HCT116 (cell line): Measurements from ENCODE around the gene SFPQ. TPM values are rescaled to one million over a fixed set of nuclear protein-coding genes. Genes with fewer than 3 reads are reported as not detected.

Experiments used
- ATAC-seq: fragments of 200-7000 bp; cut with Tn5 transposase; 2 replicates; pipeline ENCODE4 v1.9.1; 2020; ENCODE audit warnings: mild to moderate bottlenecking, moderate library complexity
- BruUV-seq: library from RNA; stranded (reverse); fragments of 400-500 nt; replicated peaks from 2 replicates; lab custom pipeline; 2021; lab: Mats Ljungman, UMichigan
- CTCF ChIA-PET: fragments of 300-600 bp; sonication (Branson Sonifier 250); formaldehyde crosslinking; loops from one replicate; lab custom pipeline; 2021; ENCODE audit warnings: antibody characterized with exemption; lab: Charles Lee
- POLR2A ChIA-PET: fragments of 300-600, 350-600 bp; sonication (Branson Sonifier 250); formaldehyde crosslinking; loops from one replicate; lab custom pipeline; 2021; ENCODE audit warnings: antibody characterized with exemption; lab: Charles Lee
- RAD21 ChIA-PET, 2 experiments: fragments of 300-600 bp; sonication (Branson Sonifier 250); formaldehyde crosslinking; loops; one replicate each; lab custom pipeline; 2023; ENCODE audit warnings: low total read pairs in 2 of 2; ENCODE audit not compliant: uncharacterized antibody in 2 of 2, unreplicated experiment in 2 of 2, low non-redundant PET in 1 of 2; lab: Charles Lee
- DNase-seq: peaks from one replicate; pipeline ENCODE4 v3.0.0-alpha.2; 2010; ENCODE audit warnings: low read depth, low spot score
- H2AFZ ChIP-seq: fragments of 200-600 bp; shearing (Covaris generic), sonication (generic); 2 replicates; pipeline ENCODE4 v1.6.1; 2017; ENCODE audit warnings: low read depth, mixed run types, mixed read lengths, antibody characterized with exemption, low read length; ENCODE audit not compliant: poor library complexity, severe bottlenecking
- H3K27ac ChIP-seq: 2 replicates; pipeline ENCODE4 v1.5.1; 2012; ENCODE audit warnings: low read depth, low read length
- H3K27me3 ChIP-seq: fragments of 200-600 bp; sonication (generic); 2 replicates; pipeline ENCODE4 v1.6.1; 2016; ENCODE audit warnings: mixed run types, low read length, mixed read lengths; ENCODE audit not compliant: insufficient read depth
- H3K36me3 ChIP-seq, 2 experiments: fragments of 200-500 bp in 1 of 2; fragments of 200-600 bp in 1 of 2; sonication (Bioruptor generic) in 1 of 2; sonication (generic) in 1 of 2; 2 replicates each; pipeline versions ENCODE4 v1.5.1 to v1.6.1; 2014 to 2016; ENCODE audit warnings: low read length in 2 of 2, inconsistent platforms in 1 of 2, mixed read lengths in 1 of 2, mixed run types in 1 of 2; ENCODE audit not compliant: insufficient read depth in 2 of 2, control insufficient read depth in 1 of 2
- H3K4me1 ChIP-seq, 2 experiments: fragments of 200-600 bp in 1 of 2; sonication (generic) in 1 of 2; 2 replicates each; pipeline versions ENCODE4 v1.5.1 to v1.6.1; 2012 to 2017; ENCODE audit warnings: low read length in 2 of 2, inconsistent platforms in 1 of 2, mild to moderate bottlenecking in 1 of 2, mixed read lengths in 1 of 2, mixed run types in 1 of 2, moderate library complexity in 1 of 2; ENCODE audit not compliant: insufficient read depth in 2 of 2, control insufficient read depth in 1 of 2
- H3K4me2 ChIP-seq: fragments of 200-600 bp; sonication (generic); 2 replicates; pipeline ENCODE4 v1.6.1; 2017; ENCODE audit warnings: mixed run types, low read length, mixed read lengths
- H3K4me3 ChIP-seq, 2 experiments: fragments of 200-600 bp in 1 of 2; sonication (generic) in 1 of 2; replicated peaks in 1 of 2; 2 replicates each; pipeline ENCODE4 v1.5.1; 2011 to 2016; ENCODE audit warnings: low read length in 2 of 2, control low read depth in 1 of 2, low read depth in 1 of 2, mild to moderate bottlenecking in 1 of 2, mixed read lengths in 1 of 2, mixed run types in 1 of 2
- H3K79me2 ChIP-seq: fragments of 200-600 bp; sonication (generic); 2 replicates; pipeline ENCODE4 v1.6.1; 2017; ENCODE audit warnings: mild to moderate bottlenecking, mixed run types, low read length, moderate library complexity, mixed read lengths; ENCODE audit not compliant: insufficient read depth
- H3K9ac ChIP-seq: fragments of 200-600 bp; sonication (generic); 2 replicates; pipeline ENCODE4 v1.6.1; 2016; ENCODE audit warnings: low read length, mixed read lengths
- H3K9me2 ChIP-seq: fragments of 200-600 bp; sonication (generic), shearing (Covaris generic); 2 replicates; pipeline ENCODE4 v1.6.1; 2017; ENCODE audit warnings: mixed run types, mild to moderate bottlenecking, moderate library complexity; ENCODE audit not compliant: insufficient read depth
- H3K9me3 ChIP-seq, 2 experiments: fragments of 200-500 bp in 1 of 2; fragments of 200-600 bp in 1 of 2; sonication (Bioruptor generic) in 1 of 2; sonication (generic) in 1 of 2; 2 replicates each; pipeline ENCODE4 v1.6.1; 2014 to 2017; ENCODE audit warnings: low read length in 2 of 2, mixed read lengths in 2 of 2, inconsistent platforms in 1 of 2, low read depth in 1 of 2, mild to moderate bottlenecking in 1 of 2, mixed run types in 1 of 2, moderate library complexity in 1 of 2; ENCODE audit not compliant: control insufficient read depth in 1 of 2, insufficient read depth in 1 of 2
- H4K20me1 ChIP-seq: fragments of 200-600 bp; sonication (generic), shearing (Covaris generic); 2 replicates; pipeline ENCODE4 v1.6.1; 2017; ENCODE audit warnings: mixed run types, mild to moderate bottlenecking, moderate library complexity; ENCODE audit not compliant: insufficient read depth
- CBX3 ChIP-seq: IDR thresholded peaks from 2 replicates; pipeline ENCODE4 v1.6.1; 2012; ENCODE audit warnings: low read depth
- CEBPB ChIP-seq: IDR thresholded peaks from 2 replicates; pipeline ENCODE4 v1.6.1; 2012; ENCODE audit warnings: low read depth
- EGR1 ChIP-seq: IDR thresholded peaks from 2 replicates; pipeline ENCODE4 v1.6.1; 2012; ENCODE audit warnings: low read depth
- EZH2phosphoT487 ChIP-seq: fragments of 200-600 bp; IDR thresholded peaks from 2 replicates; pipeline ENCODE4 v1.6.1; 2018; ENCODE audit warnings: antibody characterized with exemption, borderline replicate concordance
- FOSL1 ChIP-seq: IDR thresholded peaks from 2 replicates; pipeline ENCODE4 v1.6.1; 2012; ENCODE audit warnings: low read depth
- JUND ChIP-seq: IDR thresholded peaks from 2 replicates; pipeline ENCODE4 v1.6.1; 2012
- POLR2A ChIP-seq: IDR thresholded peaks from 2 replicates; pipeline ENCODE4 v1.7.0; 2011; ENCODE audit warnings: borderline replicate concordance; ENCODE audit not compliant: insufficient read depth, insufficient read length; ENCODE audit errors: extremely low read depth
- POLR2AphosphoS5 ChIP-seq: IDR thresholded peaks from 2 replicates; pipeline ENCODE4 v1.6.1; 2011; ENCODE audit warnings: mild to moderate bottlenecking, low read depth, low read length, moderate library complexity
- RAD21 ChIP-seq: IDR thresholded peaks from 2 replicates; pipeline ENCODE4 v1.6.1; 2012; ENCODE audit warnings: low read depth, mild to moderate bottlenecking
- SIN3A ChIP-seq: IDR thresholded peaks from 2 replicates; pipeline ENCODE4 v1.6.1; 2012; ENCODE audit warnings: low read depth
- SP1 ChIP-seq: IDR thresholded peaks from 2 replicates; pipeline ENCODE4 v1.6.1; 2012; ENCODE audit warnings: low read depth
- SRF ChIP-seq: IDR thresholded peaks from 2 replicates; pipeline ENCODE4 v1.6.1; 2012; ENCODE audit warnings: low read depth
- TCF7L2 ChIP-seq: IDR thresholded peaks from 2 replicates; pipeline ENCODE4 v1.7.0; 2011; ENCODE audit warnings: borderline replicate concordance, inconsistent platforms; ENCODE audit not compliant: insufficient read depth, insufficient read length; ENCODE audit errors: extremely low read depth
- ZFX ChIP-seq: fragments of 450-650 bp; IDR thresholded peaks from 2 replicates; pipeline ENCODE4 v1.6.1; 2017
- ZNF274 ChIP-seq: fragments of 200-500 bp; sonication (Bioruptor generic); IDR thresholded peaks from 2 replicates; pipeline ENCODE4 v1.6.1; 2014; ENCODE audit warnings: mild to moderate bottlenecking, low read depth, low read length, inconsistent platforms
- intact Hi-C: fragments of 100-400 bp; cut with micrococcal nuclease; formaldehyde crosslinking; loops from 2 replicates; pipeline ENCODE4 v1.10.0; 2022
- total RNA-seq: library from RNA; stranded (reverse); gene quantifications from one replicate; pipeline ENCODE4 v1.2.1, GENCODE V29; 2021; ENCODE audit not compliant: unreplicated experiment
- TF ChIP-seq, protein P1 (sequence below): IDR thresholded peaks from 2 replicates; pipeline ENCODE4 v1.6.1; 2012; ENCODE audit warnings: low read depth
- TF ChIP-seq, protein P2 (sequence below): IDR thresholded peaks from 2 replicates; pipeline ENCODE4 v1.6.1; 2012
- TF ChIP-seq, protein P3 (sequence below): IDR thresholded peaks from 2 replicates; pipeline ENCODE4 v1.6.1; 2011; ENCODE audit warnings: mild to moderate bottlenecking, low read length, moderate library complexity; ENCODE audit not compliant: insufficient replicate concordance; ENCODE audit errors: extremely low read depth
- TF ChIP-seq, protein P4 (sequence below), 3 experiments: fragments of 200-600 bp in 1 of 3; sonication (generic) in 1 of 3; IDR thresholded peaks in 2 of 3; conservative IDR thresholded peaks in 1 of 3; 2 replicates each; pipeline ENCODE4 v1.5.1; 2012 to 2017; ENCODE audit warnings: low read depth in 2 of 3, low read length in 2 of 3, antibody characterized with exemption in 1 of 3, borderline replicate concordance in 1 of 3, control low read depth in 1 of 3, mild to moderate bottlenecking in 1 of 3, mixed read lengths in 1 of 3, mixed run types in 1 of 3, moderate library complexity in 1 of 3; ENCODE audit not compliant: insufficient read depth in 1 of 3

SFPQ gene
- total RNA-seq, 1 experiment from 2014 or later: 327 TPM

DNA sequence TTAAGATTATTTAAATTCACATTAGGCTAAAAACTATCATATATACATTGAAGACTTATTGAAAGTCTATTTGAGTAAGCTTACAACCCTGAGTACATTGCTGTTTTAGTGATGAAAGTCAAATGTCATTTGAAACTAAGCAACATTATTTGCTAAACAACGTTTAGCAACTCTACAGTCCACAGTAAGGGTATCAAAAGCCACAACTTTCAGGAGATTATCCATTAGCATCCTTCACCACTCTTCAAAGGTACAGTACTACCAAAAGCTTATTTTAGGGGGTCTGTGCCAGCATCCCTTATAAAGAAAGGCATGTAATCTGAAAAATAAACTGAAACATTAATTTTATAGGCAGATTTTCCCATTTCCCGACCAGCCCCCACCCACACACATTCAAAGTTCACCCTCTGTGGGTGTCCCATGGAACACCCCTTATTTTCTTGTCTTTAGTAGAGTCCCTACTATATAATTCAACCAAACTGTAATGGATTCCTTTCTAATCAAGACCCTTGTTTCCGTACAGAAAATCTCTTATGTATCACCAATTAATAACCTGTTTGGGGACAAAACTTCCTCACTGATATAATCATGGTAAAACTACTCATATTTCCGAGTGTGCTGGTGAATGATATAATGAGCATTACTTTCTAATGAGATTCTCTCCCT is 11.0 kb downstream of the SFPQ start:
- Histone ChIP-seq H3K9me2 (no peaks in the 10 kb centered on the region), H3K4me1 (no peaks in the 10 kb centered on the region), H3K4me2 (no peak overlapping the region), H3K36me3 (peaks cover 90 to 100% of the 10 kb centered on the region in 2 experiments), H3K9ac (no peak overlapping the region), H3K27me3 (no peaks in the 10 kb centered on the region), H3K9me3 (no peaks in the 10 kb centered on the region), H3K4me3 (no peak overlapping the region), H2AFZ (no peak overlapping the region), H3K79me2 (peaks cover 99% of the 10 kb centered on the region)
- ATAC-seq: no peak
- DNase-seq: no peak
- RAD21 ChIA-PET: no interaction called here
- CTCF ChIA-PET: no interaction called here
- BruUV-seq: no TSS peak
- intact Hi-C loops: no loop called here
- TF ChIP-seq RAD21: no peak
- TF ChIP-seq ZNF274: no peak
- no peak for TF ChIP-seq ZFX
- TF ChIP-seq JUND: no peak
- TF ChIP-seq SP1: no peak
- TF ChIP-seq, protein P1, sequence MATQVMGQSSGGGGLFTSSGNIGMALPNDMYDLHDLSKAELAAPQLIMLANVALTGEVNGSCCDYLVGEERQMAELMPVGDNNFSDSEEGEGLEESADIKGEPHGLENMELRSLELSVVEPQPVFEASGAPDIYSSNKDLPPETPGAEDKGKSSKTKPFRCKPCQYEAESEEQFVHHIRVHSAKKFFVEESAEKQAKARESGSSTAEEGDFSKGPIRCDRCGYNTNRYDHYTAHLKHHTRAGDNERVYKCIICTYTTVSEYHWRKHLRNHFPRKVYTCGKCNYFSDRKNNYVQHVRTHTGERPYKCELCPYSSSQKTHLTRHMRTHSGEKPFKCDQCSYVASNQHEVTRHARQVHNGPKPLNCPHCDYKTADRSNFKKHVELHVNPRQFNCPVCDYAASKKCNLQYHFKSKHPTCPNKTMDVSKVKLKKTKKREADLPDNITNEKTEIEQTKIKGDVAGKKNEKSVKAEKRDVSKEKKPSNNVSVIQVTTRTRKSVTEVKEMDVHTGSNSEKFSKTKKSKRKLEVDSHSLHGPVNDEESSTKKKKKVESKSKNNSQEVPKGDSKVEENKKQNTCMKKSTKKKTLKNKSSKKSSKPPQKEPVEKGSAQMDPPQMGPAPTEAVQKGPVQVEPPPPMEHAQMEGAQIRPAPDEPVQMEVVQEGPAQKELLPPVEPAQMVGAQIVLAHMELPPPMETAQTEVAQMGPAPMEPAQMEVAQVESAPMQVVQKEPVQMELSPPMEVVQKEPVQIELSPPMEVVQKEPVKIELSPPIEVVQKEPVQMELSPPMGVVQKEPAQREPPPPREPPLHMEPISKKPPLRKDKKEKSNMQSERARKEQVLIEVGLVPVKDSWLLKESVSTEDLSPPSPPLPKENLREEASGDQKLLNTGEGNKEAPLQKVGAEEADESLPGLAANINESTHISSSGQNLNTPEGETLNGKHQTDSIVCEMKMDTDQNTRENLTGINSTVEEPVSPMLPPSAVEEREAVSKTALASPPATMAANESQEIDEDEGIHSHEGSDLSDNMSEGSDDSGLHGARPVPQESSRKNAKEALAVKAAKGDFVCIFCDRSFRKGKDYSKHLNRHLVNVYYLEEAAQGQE: no peak
- no peak for TF ChIP-seq TCF7L2
- TF ChIP-seq, protein P2, sequence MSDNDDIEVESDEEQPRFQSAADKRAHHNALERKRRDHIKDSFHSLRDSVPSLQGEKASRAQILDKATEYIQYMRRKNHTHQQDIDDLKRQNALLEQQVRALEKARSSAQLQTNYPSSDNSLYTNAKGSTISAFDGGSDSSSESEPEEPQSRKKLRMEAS: no peak
- no peak for TF ChIP-seq POLR2AphosphoS5
- no peak for TF ChIP-seq POLR2A
- TF ChIP-seq EGR1: no peak
- no peak for TF ChIP-seq CBX3
- no peak for TF ChIP-seq EZH2phosphoT487
- no peak for TF ChIP-seq SIN3A
- no peak for TF ChIP-seq SRF
- no peak for TF ChIP-seq CEBPB
- no peak for TF ChIP-seq FOSL1
- TF ChIP-seq, protein P3, sequence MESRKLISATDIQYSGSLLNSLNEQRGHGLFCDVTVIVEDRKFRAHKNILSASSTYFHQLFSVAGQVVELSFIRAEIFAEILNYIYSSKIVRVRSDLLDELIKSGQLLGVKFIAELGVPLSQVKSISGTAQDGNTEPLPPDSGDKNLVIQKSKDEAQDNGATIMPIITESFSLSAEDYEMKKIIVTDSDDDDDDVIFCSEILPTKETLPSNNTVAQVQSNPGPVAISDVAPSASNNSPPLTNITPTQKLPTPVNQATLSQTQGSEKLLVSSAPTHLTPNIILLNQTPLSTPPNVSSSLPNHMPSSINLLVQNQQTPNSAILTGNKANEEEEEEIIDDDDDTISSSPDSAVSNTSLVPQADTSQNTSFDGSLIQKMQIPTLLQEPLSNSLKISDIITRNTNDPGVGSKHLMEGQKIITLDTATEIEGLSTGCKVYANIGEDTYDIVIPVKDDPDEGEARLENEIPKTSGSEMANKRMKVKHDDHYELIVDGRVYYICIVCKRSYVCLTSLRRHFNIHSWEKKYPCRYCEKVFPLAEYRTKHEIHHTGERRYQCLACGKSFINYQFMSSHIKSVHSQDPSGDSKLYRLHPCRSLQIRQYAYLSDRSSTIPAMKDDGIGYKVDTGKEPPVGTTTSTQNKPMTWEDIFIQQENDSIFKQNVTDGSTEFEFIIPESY: no peak
- TF ChIP-seq, protein P4, sequence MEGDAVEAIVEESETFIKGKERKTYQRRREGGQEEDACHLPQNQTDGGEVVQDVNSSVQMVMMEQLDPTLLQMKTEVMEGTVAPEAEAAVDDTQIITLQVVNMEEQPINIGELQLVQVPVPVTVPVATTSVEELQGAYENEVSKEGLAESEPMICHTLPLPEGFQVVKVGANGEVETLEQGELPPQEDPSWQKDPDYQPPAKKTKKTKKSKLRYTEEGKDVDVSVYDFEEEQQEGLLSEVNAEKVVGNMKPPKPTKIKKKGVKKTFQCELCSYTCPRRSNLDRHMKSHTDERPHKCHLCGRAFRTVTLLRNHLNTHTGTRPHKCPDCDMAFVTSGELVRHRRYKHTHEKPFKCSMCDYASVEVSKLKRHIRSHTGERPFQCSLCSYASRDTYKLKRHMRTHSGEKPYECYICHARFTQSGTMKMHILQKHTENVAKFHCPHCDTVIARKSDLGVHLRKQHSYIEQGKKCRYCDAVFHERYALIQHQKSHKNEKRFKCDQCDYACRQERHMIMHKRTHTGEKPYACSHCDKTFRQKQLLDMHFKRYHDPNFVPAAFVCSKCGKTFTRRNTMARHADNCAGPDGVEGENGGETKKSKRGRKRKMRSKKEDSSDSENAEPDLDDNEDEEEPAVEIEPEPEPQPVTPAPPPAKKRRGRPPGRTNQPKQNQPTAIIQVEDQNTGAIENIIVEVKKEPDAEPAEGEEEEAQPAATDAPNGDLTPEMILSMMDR (IDR thresholded peaks at IDR 0.05 in 2 of 3, conservative IDR thresholded peaks at IDR 0.05 in 1 of 3; ENCODE audit: borderline replicate concordance in 1 of 3, insufficient read depth in 1 of 3, low read depth in 2 of 3, low read length in 2 of 3): no peak
- TF ChIP-seq, all 23 proteins: peak for 0
- peaks cover 96% of the 10 kb centered on the region for H4K20me1 ChIP-seq
- POLR2A ChIA-PET: interaction anchor here (0.8 kb wide), 1 partner anchor 8 kb away, joined by 4 read pairs; no protein-coding TSS in a partner anchor
- no peak overlapping the region for H3K27ac ChIP-seq
